Endothelial cell of umbilical vein (primary cell): ENCODE data around the gene CEMIP. TPM values are rescaled to one million over a fixed set of nuclear protein-coding genes. Genes with fewer than 3 reads are reported as not detected.

Experiments used
- BruUV-seq: library from RNA; stranded (reverse); fragments of 400-500 nt; replicated peaks from 2 replicates; lab custom pipeline; 2021; lab: Mats Ljungman, UMichigan
- CTCF ChIA-PET: fragments of 300-600, 350-600 bp; sonication (Branson Sonifier 250); formaldehyde crosslinking; loops from one replicate; lab custom pipeline; 2021; ENCODE audit warnings: antibody characterized with exemption, inconsistent platforms; lab: Charles Lee
- POLR2A ChIA-PET: fragments of 300-600, 350-600 bp; sonication (Branson Sonifier 250); formaldehyde crosslinking; loops from one replicate; lab custom pipeline; 2021; ENCODE audit warnings: antibody characterized with exemption, inconsistent platforms; lab: Charles Lee
- DNase-seq: peaks from one replicate; pipeline ENCODE4 v3.0.0-alpha.2; 2011; ENCODE audit warnings: low read depth, low spot score
- FAIRE-seq: peaks from 2 replicates; lab custom pipeline; 2011; peaks lifted over from hg19 to GRCh38; lab: Jason Lieb, UNC
- H2AFZ ChIP-seq: 2 replicates; pipeline ENCODE4 v1.6.0; 2012; ENCODE audit warnings: low read depth, low read length, control low read depth, inconsistent platforms
- H3K27ac ChIP-seq: 2 replicates; pipeline ENCODE4 v1.5.1; 2011; ENCODE audit warnings: low read depth, mild to moderate bottlenecking, control low read depth, low read length, moderate library complexity; ENCODE audit not compliant: insufficient read depth
- H3K27me3 ChIP-seq, 2 experiments: 2 replicates each; pipeline versions ENCODE4 v1.6.0 to v1.6.1; 2011; ENCODE audit warnings: low read length in 2 of 2, mixed read lengths in 1 of 2; ENCODE audit not compliant: control insufficient read depth in 2 of 2, insufficient read depth in 2 of 2
- H3K36me3 ChIP-seq, 2 experiments: 2 replicates in 1 of 2; 3 replicates in 1 of 2; pipeline ENCODE4 v1.5.1; 2011; ENCODE audit warnings: low read length in 2 of 2, mild to moderate bottlenecking in 1 of 2, moderate library complexity in 1 of 2; ENCODE audit not compliant: control insufficient read depth in 2 of 2, insufficient read depth in 2 of 2; ENCODE audit errors: extremely low read depth in 1 of 2
- H3K4me1 ChIP-seq: 3 replicates; pipeline ENCODE4 v1.5.1; 2011; ENCODE audit warnings: mild to moderate bottlenecking, low read length; ENCODE audit not compliant: control insufficient read depth, insufficient read depth; ENCODE audit errors: extremely low read depth
- H3K4me2 ChIP-seq: 2 replicates; pipeline ENCODE4 v1.6.1; 2011; ENCODE audit warnings: low read length, control low read depth, mixed read lengths; ENCODE audit not compliant: insufficient read depth
- H3K4me3 ChIP-seq, 3 experiments: fragments of 200-600 bp in 1 of 3; sonication (generic), shearing (Covaris generic) in 1 of 3; replicated peaks in 1 of 3; 2 replicates each; pipeline ENCODE4 v1.5.1; 2011 to 2016; ENCODE audit warnings: control low read depth in 3 of 3, low read length in 3 of 3, mild to moderate bottlenecking in 2 of 3, inconsistent platforms in 1 of 3, low read depth in 1 of 3, moderate library complexity in 1 of 3; ENCODE audit not compliant: insufficient read depth in 1 of 3
- H3K79me2 ChIP-seq: 2 replicates; pipeline ENCODE4 v1.6.0; 2012; ENCODE audit warnings: low read length, inconsistent platforms; ENCODE audit not compliant: control insufficient read depth, insufficient read depth
- H3K9ac ChIP-seq: replicated peaks from 2 replicates; pipeline ENCODE3; 2011; ENCODE audit warnings: low read length, control low read depth; ENCODE audit not compliant: insufficient read depth; ENCODE audit errors: extremely low read depth
- H3K9me1 ChIP-seq: replicated peaks from 3 replicates; pipeline ENCODE4 v1.6.0; 2011; ENCODE audit warnings: mild to moderate bottlenecking, low read length; ENCODE audit not compliant: control insufficient read depth, insufficient read depth; ENCODE audit errors: extremely low read depth
- H3K9me3 ChIP-seq: replicated peaks from 2 replicates; pipeline ENCODE4 v1.5.1; 2012; ENCODE audit warnings: low read length, inconsistent platforms; ENCODE audit not compliant: control insufficient read depth, insufficient read depth
- H4K20me1 ChIP-seq: replicated peaks from 2 replicates; pipeline ENCODE3; 2011; ENCODE audit warnings: mild to moderate bottlenecking, low read length; ENCODE audit not compliant: control insufficient read depth, insufficient read depth; ENCODE audit errors: extremely low read depth
- EZH2 ChIP-seq: IDR thresholded peaks from 2 replicates; pipeline ENCODE4 v1.6.1; 2012; ENCODE audit warnings: borderline replicate concordance, low read depth, mild to moderate bottlenecking, moderate library complexity, low read length, inconsistent platforms; ENCODE audit not compliant: severe bottlenecking
- FOS ChIP-seq: IDR thresholded peaks from 2 replicates; pipeline ENCODE4 v1.6.1; 2011; ENCODE audit warnings: mild to moderate bottlenecking, low read length, moderate library complexity, borderline replicate concordance; ENCODE audit not compliant: insufficient read depth
- GATA2 ChIP-seq: IDR thresholded peaks from 2 replicates; pipeline ENCODE4 v1.7.0; 2011; ENCODE audit warnings: low read depth, mild to moderate bottlenecking, moderate library complexity, mixed read lengths, low read length; ENCODE audit not compliant: insufficient read length, insufficient read depth
- JUN ChIP-seq: IDR thresholded peaks from 2 replicates; pipeline ENCODE4 v1.6.1; 2011; ENCODE audit warnings: borderline replicate concordance, low read depth; ENCODE audit not compliant: insufficient read length, insufficient read depth
- MYC ChIP-seq: IDR thresholded peaks from one replicate; pipeline ENCODE4 v1.6.1; 2011; ENCODE audit warnings: mild to moderate bottlenecking, low read depth, low read length
- POLR2A ChIP-seq: IDR thresholded peaks from 2 replicates; pipeline ENCODE4 v1.6.1; 2012; ENCODE audit warnings: low read depth, mild to moderate bottlenecking, control low read depth, low read length
- POLR2AphosphoS5 ChIP-seq: IDR thresholded peaks from 2 replicates; pipeline ENCODE4 v1.6.1; 2012; ENCODE audit warnings: low read depth, mild to moderate bottlenecking, control low read depth, low read length, moderate library complexity; ENCODE audit not compliant: insufficient read depth
- dilution Hi-C: fragments of 300-500 bp; cut with MboI; formaldehyde crosslinking; loops from one replicate; pipeline ENCODE4 v1.15.0; 2019; ENCODE audit warnings: low sequenced_read_pairs; ENCODE audit not compliant: extremely low pct_ligation_motif_present
- intact Hi-C: fragments of 100-400 bp; cut with micrococcal nuclease; formaldehyde crosslinking; loops from one replicate; pipeline ENCODE4 v1.10.0; 2022
- polyA plus RNA-seq, 4 experiments: library from polyadenylated mRNA; depleted of rRNA in 3 of 4; stranded (reverse) in 3 of 4; unstranded in 1 of 4; fragments of >200 nt; gene quantifications; 2 replicates each; pipeline versions ENCODE4 v1.2.1 to v1.2.3, GENCODE V29; 2011 to 2012; ENCODE audit warnings: missing spikeins in 1 of 4
- total RNA-seq: library from RNA; stranded (reverse); gene quantifications from 2 replicates; pipeline ENCODE4 v1.2.3, GENCODE V29; 2021
- TF ChIP-seq, protein P1 (sequence below), 2 donors: IDR thresholded peaks; 1 replicate in 1 of 2; 2 replicates in 1 of 2; pipeline ENCODE4 v1.5.1; 2011; ENCODE audit warnings: low read length in 2 of 2, mild to moderate bottlenecking in 2 of 2, moderate library complexity in 2 of 2, control low read depth in 1 of 2, inconsistent platforms in 1 of 2, low read depth in 1 of 2; ENCODE audit not compliant: insufficient read depth in 1 of 2; ENCODE audit errors: extremely low read depth in 1 of 2
- TF ChIP-seq, protein P2 (sequence below): IDR thresholded peaks from 2 replicates; pipeline ENCODE4 v1.6.1; 2011; ENCODE audit not compliant: insufficient read depth, insufficient read length

The CEMIP gene
- total and polyA plus RNA-seq, 2 donors (not counting 3 experiments of a cell fraction or from before 2014, with no cell fraction given), result 0.01 TPM; not detected in 1

DNA sequence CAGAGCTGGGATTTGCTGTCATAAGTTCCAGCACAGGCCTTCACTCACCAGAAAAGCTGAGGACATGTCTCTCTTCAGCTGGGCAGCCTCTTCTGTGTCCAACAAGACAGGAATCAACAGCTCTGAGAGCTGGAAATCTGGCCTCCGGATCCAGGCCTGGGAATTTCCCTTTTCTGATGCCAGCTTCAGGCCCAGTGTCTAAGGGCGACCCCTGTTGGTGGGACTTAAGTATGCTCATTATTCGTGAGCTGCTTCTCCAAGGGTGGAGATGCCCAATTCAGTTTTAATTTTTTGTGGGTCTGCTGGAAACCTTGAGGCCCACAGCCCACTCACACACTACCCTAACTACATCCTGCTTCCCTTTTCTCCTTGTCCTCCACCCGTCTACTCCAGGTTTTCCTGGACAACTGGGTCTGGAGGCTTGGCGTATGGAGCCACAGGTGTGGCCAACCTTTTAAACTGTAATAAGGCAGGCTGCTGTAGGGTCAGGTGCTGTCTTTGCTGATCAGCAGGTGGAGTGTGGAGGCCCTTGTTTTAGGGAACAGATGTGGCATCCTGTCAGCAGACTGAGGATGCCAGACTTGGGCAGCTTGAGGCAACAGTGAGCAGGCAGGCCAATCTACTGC, 2.6 kb upstream of the CEMIP start:
- ChIA-PET POLR2A (interaction anchor here (1.1 kb wide), 1 partner anchor 209 kb away, joined by 8 read pairs; no protein-coding TSS in a partner anchor), CTCF (interaction anchor here (0.5 to 7.5 kb wide), 80 partner anchors 10 to 1616 kb away, joined by 3 to 828 read pairs (median 4); partner anchors contain the start of gene ABHD17C)
- H3K4me3 ChIP-seq, result no peak overlapping the region
- no peaks in the 10 kb centered on the region for H3K9me1 ChIP-seq
- no peaks in the 10 kb centered on the region for H3K36me3 ChIP-seq
- BruUV-seq, result no TSS peak
- no peak overlapping the region for H3K4me2 ChIP-seq
- dilution Hi-C loops (no loop called here), intact Hi-C loops (loop anchor here (1.0 to 5.0 kb wide), 5 partner anchors 80 to 358 kb away; no protein-coding TSS in a partner anchor)
- H3K9ac ChIP-seq, result no peak overlapping the region
- DNase-seq, result peak; percentile 81
- no peak overlapping the region for H3K27ac ChIP-seq
- TF ChIP-seq POLR2A, result no peak
- TF ChIP-seq, protein P1, sequence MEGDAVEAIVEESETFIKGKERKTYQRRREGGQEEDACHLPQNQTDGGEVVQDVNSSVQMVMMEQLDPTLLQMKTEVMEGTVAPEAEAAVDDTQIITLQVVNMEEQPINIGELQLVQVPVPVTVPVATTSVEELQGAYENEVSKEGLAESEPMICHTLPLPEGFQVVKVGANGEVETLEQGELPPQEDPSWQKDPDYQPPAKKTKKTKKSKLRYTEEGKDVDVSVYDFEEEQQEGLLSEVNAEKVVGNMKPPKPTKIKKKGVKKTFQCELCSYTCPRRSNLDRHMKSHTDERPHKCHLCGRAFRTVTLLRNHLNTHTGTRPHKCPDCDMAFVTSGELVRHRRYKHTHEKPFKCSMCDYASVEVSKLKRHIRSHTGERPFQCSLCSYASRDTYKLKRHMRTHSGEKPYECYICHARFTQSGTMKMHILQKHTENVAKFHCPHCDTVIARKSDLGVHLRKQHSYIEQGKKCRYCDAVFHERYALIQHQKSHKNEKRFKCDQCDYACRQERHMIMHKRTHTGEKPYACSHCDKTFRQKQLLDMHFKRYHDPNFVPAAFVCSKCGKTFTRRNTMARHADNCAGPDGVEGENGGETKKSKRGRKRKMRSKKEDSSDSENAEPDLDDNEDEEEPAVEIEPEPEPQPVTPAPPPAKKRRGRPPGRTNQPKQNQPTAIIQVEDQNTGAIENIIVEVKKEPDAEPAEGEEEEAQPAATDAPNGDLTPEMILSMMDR (IDR thresholded peaks at IDR 0.05; ENCODE audit: extremely low read depth in 1 of 2, insufficient read depth in 1 of 2, low read depth in 1 of 2, low read length in 2 of 2), result peak; percentile 88
- FAIRE-seq, result peak; percentile 94
- peak overlapping the region; percentile 50 for H2AFZ ChIP-seq
- no peaks in the 10 kb centered on the region for H3K79me2 ChIP-seq
- no peaks in the 10 kb centered on the region for H3K9me3 ChIP-seq
- peaks cover 13 to 17% of the 10 kb centered on the region in 2 experiments for H3K27me3 ChIP-seq
- H4K20me1 ChIP-seq, result no peaks in the 10 kb centered on the region
- H3K4me1 ChIP-seq, result peaks cover 18% of the 10 kb centered on the region

DNA sequence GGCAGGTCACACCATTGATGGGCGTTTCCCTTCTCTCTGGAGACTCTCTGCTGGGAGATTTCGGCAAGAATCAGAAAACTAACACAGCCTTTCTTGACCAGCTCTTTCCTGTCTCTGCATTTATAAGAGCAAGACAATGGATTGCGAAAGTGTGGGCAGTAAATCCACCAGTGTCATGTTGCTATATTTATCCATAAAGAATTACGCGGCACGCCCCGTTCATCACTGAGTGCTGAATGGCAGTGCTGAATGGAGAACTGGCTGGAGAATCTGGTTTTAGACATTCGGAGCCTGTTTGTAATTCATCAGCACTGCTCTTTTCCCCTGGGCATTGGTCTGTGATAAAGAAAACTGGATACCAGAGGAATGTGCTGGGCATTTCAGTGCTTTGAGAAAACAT, 2.0 kb upstream of the CEMIP start:
- no peak overlapping the region for H3K9ac ChIP-seq
- BruUV-seq, result no TSS peak

More for the DNA sequence above, 2.0 kb upstream of the CEMIP start:
- Histone ChIP-seq H3K4me1 (peaks cover 18% of the 10 kb centered on the region), H3K27me3 (peaks cover 14 to 17% of the 10 kb centered on the region in 2 experiments), H3K36me3 (no peaks in the 10 kb centered on the region), H3K9me1 (no peaks in the 10 kb centered on the region), H3K4me3 (no peak overlapping the region), H3K9me3 (no peaks in the 10 kb centered on the region), H3K27ac (no peak overlapping the region), H3K79me2 (no peaks in the 10 kb centered on the region), H3K4me2 (no peak overlapping the region), H4K20me1 (no peaks in the 10 kb centered on the region), H2AFZ (no peak overlapping the region)
- FAIRE-seq (peak; percentile 12), DNase-seq (peak; percentile 42)
- dilution Hi-C loops, result no loop called here
- TF ChIP-seq POLR2A, result no peak
- no peak for TF ChIP-seq POLR2AphosphoS5
- TF ChIP-seq, protein P2, sequence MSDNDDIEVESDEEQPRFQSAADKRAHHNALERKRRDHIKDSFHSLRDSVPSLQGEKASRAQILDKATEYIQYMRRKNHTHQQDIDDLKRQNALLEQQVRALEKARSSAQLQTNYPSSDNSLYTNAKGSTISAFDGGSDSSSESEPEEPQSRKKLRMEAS, result no peak
- TF ChIP-seq JUN, result no peak
- TF ChIP-seq GATA2, result no peak
- TF ChIP-seq MYC, result no peak
- TF ChIP-seq FOS, result no peak
- TF ChIP-seq, protein P1 (IDR thresholded peaks at IDR 0.05; ENCODE audit: extremely low read depth in 1 of 2, insufficient read depth in 1 of 2, low read depth in 1 of 2, low read length in 2 of 2), result no peak
- no peak for TF ChIP-seq EZH2
- ChIA-PET CTCF (interaction anchor here (0.5 to 7.5 kb wide), 68 partner anchors 10 to 1617 kb away, joined by 3 to 828 read pairs (median 5); partner anchors contain the start of gene ABHD17C), POLR2A (interaction anchor here (1.1 kb wide), 1 partner anchor 209 kb away, joined by 8 read pairs; no protein-coding TSS in a partner anchor)
- intact Hi-C loops, result loop anchor here (2.0 to 5.0 kb wide), 2 partner anchors 190 to 358 kb away; no protein-coding TSS in a partner anchor
